HEK293 (cell line): ENCODE results near the gene TERC.

Source experiments
- CTCF ChIA-PET: fragments of 350-600 bp; formaldehyde crosslinking; extraction: SDS; loops from one replicate; lab custom pipeline; 2021; ENCODE audit warnings: antibody characterized with exemption; lab: Yijun Ruan, JAX
- POLR2A ChIA-PET: fragments of 300-600 bp; formaldehyde crosslinking; extraction: SDS; loops from one replicate; lab custom pipeline; 2020; ENCODE audit warnings: antibody characterized with exemption, inconsistent platforms; lab: Yijun Ruan, JAX
- H3K27ac ChIP-seq: fragments of 200-500 bp; sonication (Bioruptor generic); 2 replicates; pipeline ENCODE4 v1.5.1; 2014; ENCODE audit warnings: low read depth, low read length, control low read depth, inconsistent platforms; ENCODE audit errors: extremely low read depth
- H3K36me3 ChIP-seq, 2 experiments: fragments of 200-500 bp in 1 of 2; sonication (Bioruptor generic) in 1 of 2; 1 replicate in 1 of 2; 2 replicates in 1 of 2; pipeline ENCODE4 v1.5.1; 2014 to 2017; ENCODE audit warnings: inconsistent platforms in 2 of 2, low read length in 2 of 2; ENCODE audit not compliant: control insufficient read depth in 2 of 2, insufficient read depth in 1 of 2
- H3K4me1 ChIP-seq: fragments of 200-500 bp; sonication (Bioruptor generic); 2 replicates; pipeline ENCODE4 v1.5.1; 2014; ENCODE audit warnings: mild to moderate bottlenecking, low read length, inconsistent platforms; ENCODE audit not compliant: control insufficient read depth, insufficient read depth
- H3K4me3 ChIP-seq: 2 replicates; pipeline ENCODE4 v1.5.1; 2011; ENCODE audit warnings: low read depth, mild to moderate bottlenecking, control low read depth, low read length, moderate library complexity
- H3K9me3 ChIP-seq: fragments of 200-500 bp; sonication (Bioruptor generic); 2 replicates; pipeline ENCODE4 v1.5.1; 2014; ENCODE audit warnings: low read depth, low read length, inconsistent platforms; ENCODE audit not compliant: control insufficient read depth, insufficient read depth
- BCL6B ChIP-seq: fragments of 450-650 bp; formaldehyde crosslinking; IDR thresholded peaks from 2 replicates; pipeline ENCODE4 v1.5.1; 2017; ENCODE audit warnings: missing biosample characterization, missing genetic modification characterization
- HOXD13 ChIP-seq: sonication (generic); formaldehyde crosslinking; IDR thresholded peaks from 2 replicates; pipeline ENCODE4 v1.8.0; 2022; ENCODE audit warnings: missing genetic modification reagents, borderline replicate concordance
- INSM2 ChIP-seq: fragments of 450-650 bp; formaldehyde crosslinking; IDR thresholded peaks from 2 replicates; pipeline ENCODE4 v1.5.1; 2016; ENCODE audit warnings: missing biosample characterization, missing genetic modification characterization
- KLF7 ChIP-seq: fragments of 450-650 bp; formaldehyde crosslinking; IDR thresholded peaks from 2 replicates; pipeline ENCODE4 v1.5.1; 2016; ENCODE audit warnings: missing biosample characterization, missing genetic modification characterization, borderline replicate concordance
- PRDM1 ChIP-seq: fragments of 450-650 bp; formaldehyde crosslinking; IDR thresholded peaks from 2 replicates; pipeline ENCODE4; 2016; ENCODE audit warnings: missing biosample characterization, missing genetic modification characterization
- SP2 ChIP-seq: fragments of 450-650 bp; formaldehyde crosslinking; IDR thresholded peaks from 2 replicates; pipeline ENCODE4 v1.5.1; 2016; ENCODE audit warnings: missing biosample characterization, missing genetic modification characterization
- SP3 ChIP-seq: fragments of 450-650 bp; formaldehyde crosslinking; IDR thresholded peaks from 2 replicates; pipeline ENCODE4 v1.5.1; 2016; ENCODE audit warnings: missing biosample characterization, missing genetic modification characterization
- SP7 ChIP-seq: fragments of 450-650 bp; formaldehyde crosslinking; IDR thresholded peaks from 2 replicates; pipeline ENCODE4 v1.5.1; 2016; ENCODE audit warnings: missing biosample characterization, missing genetic modification characterization
- TSHZ1 ChIP-seq: fragments of 450-650 bp; formaldehyde crosslinking; IDR thresholded peaks from 2 replicates; pipeline ENCODE4 v1.5.1; 2016; ENCODE audit warnings: missing biosample characterization, missing genetic modification characterization, borderline replicate concordance
- YY1 ChIP-seq: fragments of 450-650 bp; formaldehyde crosslinking; IDR thresholded peaks from 2 replicates; pipeline ENCODE4 v1.5.1; 2018; ENCODE audit warnings: missing biosample characterization, missing genetic modification characterization
- ZBTB26 ChIP-seq: fragments of 450-650 bp; formaldehyde crosslinking; optimal IDR thresholded peaks from 2 replicates; pipeline ENCODE3; 2016; ENCODE audit warnings: missing biosample characterization, mild to moderate bottlenecking, missing genetic modification characterization
- ZFHX2 ChIP-seq: fragments of 450-650 bp; formaldehyde crosslinking; conservative IDR thresholded peaks from 2 replicates; pipeline ENCODE4 v1.5.1; 2016; ENCODE audit warnings: missing biosample characterization, missing genetic modification characterization
- ZNF10 ChIP-seq: fragments of 450-650 bp; formaldehyde crosslinking; IDR thresholded peaks from 2 replicates; pipeline ENCODE4 v1.5.1; 2017; ENCODE audit warnings: missing biosample characterization, missing genetic modification characterization
- ZNF121 ChIP-seq: fragments of 450-650 bp; formaldehyde crosslinking; IDR thresholded peaks from 2 replicates; pipeline ENCODE4 v1.5.1; 2016; ENCODE audit warnings: missing biosample characterization, missing genetic modification characterization
- ZNF16 ChIP-seq: fragments of 450-650 bp; formaldehyde crosslinking; IDR thresholded peaks from 2 replicates; pipeline ENCODE4 v1.5.1; 2016; ENCODE audit warnings: low read depth, missing biosample characterization, missing genetic modification characterization
- ZNF24 ChIP-seq: fragments of 450-650 bp; formaldehyde crosslinking; IDR thresholded peaks from 2 replicates; pipeline ENCODE4 v1.5.1; 2016; ENCODE audit warnings: missing biosample characterization, missing genetic modification characterization
- ZNF302 ChIP-seq: fragments of 450-650 bp; formaldehyde crosslinking; IDR thresholded peaks from 2 replicates; pipeline ENCODE4 v1.5.1; 2016; ENCODE audit warnings: missing biosample characterization, missing genetic modification characterization, low read depth
- ZNF335 ChIP-seq: fragments of 450-650 bp; formaldehyde crosslinking; conservative IDR thresholded peaks from 2 replicates; pipeline ENCODE4 v1.5.1; 2016; ENCODE audit warnings: missing biosample characterization, missing genetic modification characterization
- ZNF473 ChIP-seq: fragments of 450-650 bp; formaldehyde crosslinking; IDR thresholded peaks from 2 replicates; pipeline ENCODE4 v1.5.1; 2017; ENCODE audit warnings: missing biosample characterization, missing genetic modification characterization
- ZNF624 ChIP-seq: fragments of 450-650 bp; formaldehyde crosslinking; IDR thresholded peaks from 2 replicates; pipeline ENCODE4 v1.5.1; 2017; ENCODE audit warnings: missing biosample characterization, missing genetic modification characterization
- ZNF629 ChIP-seq: fragments of 450-650 bp; formaldehyde crosslinking; IDR thresholded peaks from 2 replicates; pipeline ENCODE4 v1.5.1; 2017; ENCODE audit warnings: missing biosample characterization, missing genetic modification characterization
- ZNF692 ChIP-seq: fragments of 450-650 bp; formaldehyde crosslinking; IDR thresholded peaks from 2 replicates; pipeline ENCODE4 v1.5.1; 2016; ENCODE audit warnings: missing biosample characterization, missing genetic modification characterization
- ZNF76 ChIP-seq: fragments of 450-650 bp; formaldehyde crosslinking; IDR thresholded peaks from 2 replicates; pipeline ENCODE4; 2016; ENCODE audit warnings: low read depth, missing biosample characterization, missing genetic modification characterization, borderline replicate concordance
- ZXDB ChIP-seq: fragments of 450-650 bp; formaldehyde crosslinking; IDR thresholded peaks from 2 replicates; pipeline ENCODE4 v1.5.1; 2016; ENCODE audit warnings: missing biosample characterization, missing genetic modification characterization

The TERC gene

DNA sequence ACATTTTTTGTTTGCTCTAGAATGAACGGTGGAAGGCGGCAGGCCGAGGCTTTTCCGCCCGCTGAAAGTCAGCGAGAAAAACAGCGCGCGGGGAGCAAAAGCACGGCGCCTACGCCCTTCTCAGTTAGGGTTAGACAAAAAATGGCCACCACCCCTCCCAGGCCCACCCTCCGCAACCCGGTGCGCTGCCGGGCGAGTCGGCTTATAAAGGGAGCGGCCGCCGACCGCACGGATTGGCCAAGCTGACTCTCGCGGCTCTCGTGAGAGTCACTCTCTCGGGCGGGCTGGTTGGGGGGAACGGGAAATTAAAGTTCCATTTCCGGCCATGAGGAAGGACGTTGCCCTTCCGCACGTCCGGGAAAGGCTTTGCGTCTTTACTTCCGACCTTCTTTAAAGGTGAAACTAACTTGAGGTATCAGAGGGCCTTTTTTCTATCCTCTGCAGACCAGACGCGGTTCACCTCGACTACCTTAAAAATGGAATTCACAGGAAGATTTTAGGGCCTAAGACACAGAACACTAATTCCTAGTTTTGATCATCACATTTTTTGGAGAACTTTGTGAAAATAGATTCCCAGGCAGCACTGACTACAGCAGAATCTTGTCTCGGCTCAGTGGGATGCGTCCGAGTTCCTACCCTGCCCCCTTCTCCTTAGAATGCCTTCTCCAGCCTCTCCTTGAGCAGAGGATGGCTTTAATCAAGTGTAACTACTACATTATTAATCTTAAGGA, at the start of gene TERC:
Gene TERC, minus strand, starts transcription at position 179 of the 731 bp plus-strand sequence.
- H3K4me1 ChIP-seq = no peaks in the 10 kb centered on the region
- peak within 1 kb of the TSS; percentile 74 for H3K27ac ChIP-seq
- H3K4me3 ChIP-seq = peak within 1 kb of the TSS; percentile 60
- POLR2A ChIA-PET = interaction anchor here (0.6 to 1.1 kb wide), 4 partner anchors 96 to 1671 kb away, joined by 3 to 4 read pairs (median 4); no protein-coding TSS in a partner anchor
- CTCF ChIA-PET = no interaction called here
- H3K36me3 ChIP-seq = no peaks in the 10 kb centered on the region
- no peaks in the 10 kb centered on the region for H3K9me3 ChIP-seq
- peak; percentile 53 for TF ChIP-seq SP3 (tag by site-specific recombination)
- no peak for TF ChIP-seq ZNF302 (tag by site-specific recombination)
- TF ChIP-seq BCL6B = no peak
- peak; percentile 42; the same call in 1 of the 2 replicates for TF ChIP-seq ZNF76 (tag by site-specific recombination)
- TF ChIP-seq INSM2 = 0 out of 2 replicates have a peak, but pooled peaks have one; percentile 5
- TF ChIP-seq YY1 (tag by site-specific recombination) = peak; percentile 54; the same call in 1 of the 2 replicates
- no peak for TF ChIP-seq ZNF624 (tag by site-specific recombination)
- TF ChIP-seq ZNF24 (tag by site-specific recombination) = 0 out of 2 replicates have a peak, but pooled peaks have one; percentile 45
- TF ChIP-seq PRDM1 (tag by site-specific recombination) = peak; percentile 78
- TF ChIP-seq ZBTB26 (tag by site-specific recombination) = peak; percentile 57
- peak; percentile 93 for TF ChIP-seq SP2 (tag by site-specific recombination)
- no peak for TF ChIP-seq HOXD13 (CRISPR knock-in tag)
- peak; percentile 74; the same call in 1 of the 2 replicates for TF ChIP-seq KLF7 (tag by site-specific recombination)
- TF ChIP-seq ZNF121 (tag by site-specific recombination) = no peak
- peak; percentile 50 for TF ChIP-seq ZNF629 (tag by site-specific recombination)
- peak; percentile 22; the same call in 1 of the 2 replicates for TF ChIP-seq ZNF692 (tag by site-specific recombination)
- no peak for TF ChIP-seq ZNF473
- TF ChIP-seq SP7 (tag by site-specific recombination) = 0 out of 2 replicates have a peak, but pooled peaks have one; percentile 32
- no peak for TF ChIP-seq TSHZ1 (tag by site-specific recombination)
- TF ChIP-seq ZNF10 (tag by site-specific recombination) = no peak
- 0 out of 2 replicates have a peak, but pooled peaks have one; percentile 33 for TF ChIP-seq ZFHX2 (tag by site-specific recombination)
- TF ChIP-seq ZXDB (tag by site-specific recombination) = peak; percentile 84
- TF ChIP-seq ZNF335 (tag by site-specific recombination) = 0 out of 2 replicates have a peak, but pooled peaks have one; percentile 11
- no peak for TF ChIP-seq ZNF16
